ENCODE measurements around the gene GDPD4. TPM values are rescaled to one million over a fixed set of nuclear protein-coding genes. Genes with fewer than 3 reads are reported as not detected.

GDPD4 gene
- total and polyA plus RNA-seq, 9 of the 15 experiments (the other 6 are each of a cell fraction or from before 2014, with no cell fraction given) = 0.40 TPM; not detected in 8

GRCh38 chr11:77249427-77249826 lies 52.1 kb downstream of the GDPD4 start (continued):
- TF ChIP-seq KDM1A (IDR thresholded peaks at IDR 0.05) (no peak), FOXO4 (CRISPR knock-in tag; IDR thresholded peaks at IDR 0.05) (no peak), BRD4 (IDR thresholded peaks at IDR 0.05) (no peak), KDM5B (IDR thresholded peaks at IDR 0.05; ENCODE audit: insufficient replicate concordance, low read depth, low read length) (no peak), FOXP1 (CRISPR knock-in tag; IDR thresholded peaks at IDR 0.05) (no peak)

DNA sequence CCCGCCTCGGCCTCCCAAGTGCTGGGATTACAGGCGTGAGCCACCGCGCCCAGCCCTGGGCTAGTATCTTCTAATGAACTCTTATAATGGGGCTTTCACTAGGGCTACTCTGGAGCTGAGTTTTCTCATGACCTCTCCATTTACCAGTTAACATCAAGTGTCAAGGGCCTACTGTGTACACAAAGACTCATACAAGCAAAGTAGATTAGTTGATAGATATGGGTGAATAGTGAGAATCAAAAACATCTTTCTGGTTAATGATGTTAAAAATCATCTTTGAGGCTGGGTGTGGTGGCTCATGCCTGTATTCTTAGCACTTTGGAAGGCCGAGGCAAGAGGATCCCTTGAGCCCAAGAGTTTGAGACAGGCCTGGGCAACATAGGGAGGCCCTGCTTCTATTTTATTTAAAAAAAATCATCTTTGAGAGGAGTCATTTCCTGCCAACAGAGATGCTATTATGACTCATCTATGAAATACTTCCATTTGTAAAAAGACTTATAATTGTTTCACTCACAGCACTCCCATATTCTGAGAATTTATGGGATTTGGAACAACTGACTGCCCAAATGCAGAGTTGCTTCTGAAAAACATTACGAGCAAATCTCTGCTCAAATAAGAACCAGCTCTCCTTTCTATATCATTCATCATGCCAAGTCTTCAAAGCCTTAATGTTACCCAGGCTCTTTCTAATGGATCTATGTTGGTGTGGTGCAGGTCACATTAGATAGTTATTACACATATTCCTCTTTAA lies 57.0 kb downstream of the GDPD4 start:
- H3K4me2 ChIP-seq (ENCODE audit: insufficient read depth, low read length) = no peak overlapping the region
- no peaks in the 10 kb centered on the region for H3K9me1 ChIP-seq (ENCODE audit: control insufficient read depth, insufficient read depth, low read length)
- H4K20me1 ChIP-seq (replicated peaks; ENCODE audit: control insufficient read depth, insufficient read depth, low read length) = no peaks in the 10 kb centered on the region
- no peaks in the 10 kb centered on the region; a peak in 1 of 5 replicates for H3K27me3 ChIP-seq (ENCODE audit: control insufficient read depth in 2 of 2, insufficient read depth in 2 of 2, low read length in 2 of 2)
- no peak for ATAC-seq
- no peak overlapping the region for H3K4me3 ChIP-seq
- no peaks in the 10 kb centered on the region for H3K36me3 ChIP-seq (ENCODE audit: control insufficient read depth, insufficient read depth, low read length)
- BruUV-seq (replicated peaks) = no TSS peak
- in situ Hi-C loops (cut with MboI) = no loop called here
- WGBS (ENCODE audit: insufficient coverage, low coverage, missing lambda C conversion rate) = 20% methylated on average over 7 of the region's 7 CpGs
- H3K79me2 ChIP-seq (ENCODE audit: control insufficient read depth, insufficient read depth, low read length) = no peaks in the 10 kb centered on the region
- ChIA-PET POLR2A (interaction anchor here (0.6 kb wide), 1 partner anchor 56 kb away, joined by 3 read pairs; no protein-coding TSS in a partner anchor), CTCF (ENCODE audit: low intra/inter-chr PET ratio) (no interaction called here)
- H2AFZ ChIP-seq (ENCODE audit: low read depth, low read length) = no peak overlapping the region
- no peak overlapping the region for H3K27ac ChIP-seq (ENCODE audit: extremely low read depth, low read depth, low read length)
- intact Hi-C loops (cut with micrococcal nuclease) = no loop called here
- no peak for DNase-seq (ENCODE audit: extremely low read depth in 1 of 4, low spot score in 3 of 4)
- H3K4me1 ChIP-seq (replicated peaks in 1 of 2; ENCODE audit: control insufficient read depth in 2 of 2, insufficient read depth in 2 of 2, low read length in 2 of 2) = no peaks in the 10 kb centered on the region; a peak in 1 of 5 replicates
- H3K9ac ChIP-seq (ENCODE audit: insufficient read depth in 1 of 2, low read depth in 2 of 2, low read length in 2 of 2) = no peak overlapping the region
- TF ChIP-seq, protein P1, sequence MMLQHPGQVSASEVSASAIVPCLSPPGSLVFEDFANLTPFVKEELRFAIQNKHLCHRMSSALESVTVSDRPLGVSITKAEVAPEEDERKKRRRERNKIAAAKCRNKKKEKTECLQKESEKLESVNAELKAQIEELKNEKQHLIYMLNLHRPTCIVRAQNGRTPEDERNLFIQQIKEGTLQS (IDR thresholded peaks at IDR 0.05) = 0 out of 2 replicates have a peak, but pooled peaks have one; percentile 12
- TF ChIP-seq, protein P1 (CRISPR knock-in tag; conservative IDR thresholded peaks at IDR 0.05) = no peak
- TF ChIP-seq DACH1 (IDR thresholded peaks at IDR 0.05; ENCODE audit: partially characterized antibody) (no peak), ASH1L (IDR thresholded peaks at IDR 0.05; ENCODE audit: borderline replicate concordance, low read depth, partially characterized antibody) (no peak), KAT8 (IDR thresholded peaks at IDR 0.05; ENCODE audit: low read depth) (no peak)
- TF ChIP-seq, protein P2, sequence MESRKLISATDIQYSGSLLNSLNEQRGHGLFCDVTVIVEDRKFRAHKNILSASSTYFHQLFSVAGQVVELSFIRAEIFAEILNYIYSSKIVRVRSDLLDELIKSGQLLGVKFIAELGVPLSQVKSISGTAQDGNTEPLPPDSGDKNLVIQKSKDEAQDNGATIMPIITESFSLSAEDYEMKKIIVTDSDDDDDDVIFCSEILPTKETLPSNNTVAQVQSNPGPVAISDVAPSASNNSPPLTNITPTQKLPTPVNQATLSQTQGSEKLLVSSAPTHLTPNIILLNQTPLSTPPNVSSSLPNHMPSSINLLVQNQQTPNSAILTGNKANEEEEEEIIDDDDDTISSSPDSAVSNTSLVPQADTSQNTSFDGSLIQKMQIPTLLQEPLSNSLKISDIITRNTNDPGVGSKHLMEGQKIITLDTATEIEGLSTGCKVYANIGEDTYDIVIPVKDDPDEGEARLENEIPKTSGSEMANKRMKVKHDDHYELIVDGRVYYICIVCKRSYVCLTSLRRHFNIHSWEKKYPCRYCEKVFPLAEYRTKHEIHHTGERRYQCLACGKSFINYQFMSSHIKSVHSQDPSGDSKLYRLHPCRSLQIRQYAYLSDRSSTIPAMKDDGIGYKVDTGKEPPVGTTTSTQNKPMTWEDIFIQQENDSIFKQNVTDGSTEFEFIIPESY (CRISPR knock-in tag; IDR thresholded peaks at IDR 0.05) = no peak
- FAIRE-seq = no peak
- H3K9me3 ChIP-seq (replicated peaks; ENCODE audit: control insufficient read depth, insufficient read depth, low read depth, low read length) = no peaks in the 10 kb centered on the region
